HG03575 (cell line): ENCODE measurements around the gene PLK2.

Experiments used
- ATAC-seq: cut with Tn5 transposase; IDR thresholded peaks from one replicate; pipeline ENCODE4 v1.9.1; 2021; ENCODE audit not compliant: unreplicated experiment, insufficient number of reproducible peaks, low FRiP score; ENCODE audit errors: extremely low read depth

The PLK2 gene

GRCh38 chr5:58482536-58482935, 22.6 kb upstream of the PLK2 start:
- no peak for ATAC-seq

GRCh38 chr5:58481828-58482227, 21.9 kb upstream of the PLK2 start:
- ATAC-seq: no peak

- no peak for ATAC-seq
Observed at GRCh38 chr5:58481066-58481676, 21.3 kb upstream of the PLK2 start.

- no peak for ATAC-seq
Observed at GRCh38 chr5:58477760-58478376, 18.0 kb upstream of the PLK2 start.

GRCh38 chr5:58475404-58475803, 15.5 kb upstream of the PLK2 start:
- no peak for ATAC-seq

- ATAC-seq: no peak
Observed at GRCh38 chr5:58469896-58470295, 10.0 kb upstream of the PLK2 start.

- peak; percentile 94 for ATAC-seq
Observed at GRCh38 chr5:58466939-58467338, 7.1 kb upstream of the PLK2 start.

- no peak for ATAC-seq
Observed at GRCh38 chr5:58462623-58463230, 2.8 kb upstream of the PLK2 start.

GRCh38 chr5:58462154-58462553, 2.3 kb upstream of the PLK2 start:
- no peak for ATAC-seq

- ATAC-seq: peak; percentile 72
Observed at GRCh38 chr5:58460732-58461286, 923 bp upstream of the PLK2 start.

GRCh38 chr5:58459146-58460001, 512 bp downstream of the PLK2 start:
- ATAC-seq: no peak

GRCh38 chr5:58458743-58459145, 1.1 kb downstream of the PLK2 start:
- ATAC-seq: no peak

- no peak for ATAC-seq
Observed at GRCh38 chr5:58458141-58458742, 1.6 kb downstream of the PLK2 start.

- no peak for ATAC-seq
Observed at GRCh38 chr5:58457050-58457449, 2.8 kb downstream of the PLK2 start.

- no peak for ATAC-seq
Observed at GRCh38 chr5:58456486-58456885, 3.4 kb downstream of the PLK2 start.

GRCh38 chr5:58456026-58456425, 3.9 kb downstream of the PLK2 start:
- ATAC-seq: no peak

GRCh38 chr5:58455480-58455879, 4.4 kb downstream of the PLK2 start:
- no peak for ATAC-seq

GRCh38 chr5:58455066-58455465, 4.8 kb downstream of the PLK2 start:
- no peak for ATAC-seq

- ATAC-seq: no peak
Observed at GRCh38 chr5:58454025-58454424, 5.9 kb downstream of the PLK2 start.
